DMS 273 treated with DMSO at 0.1 percent for 48 hours (cell line): Measurements from ENCODE around the gene EPN2.
"Not testable (repeated sequence)": the region's sequence is repeated elsewhere in the genome, so short reads cannot be mapped to it uniquely, and the experiment has no call there.

Source experiments
- DNase-seq: peaks from one replicate; lab custom pipeline; 2025; lab: John Stamatoyannopoulos, UW

The EPN2 gene

DNA sequence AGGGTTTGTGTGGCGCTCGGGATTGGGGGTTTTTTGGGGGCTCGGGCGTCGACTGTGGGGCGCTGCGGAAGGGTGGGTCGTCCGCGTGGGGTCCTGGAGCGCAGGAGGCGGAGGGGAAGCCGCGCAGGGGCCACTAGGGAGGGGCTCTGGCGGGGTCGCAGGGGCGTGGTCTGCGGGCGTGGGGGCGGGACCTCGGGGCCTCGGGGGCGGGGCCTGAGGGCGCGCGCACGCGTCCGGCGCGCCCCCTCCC lies at the start of gene EPN2:
Gene EPN2, plus strand, starts transcription at position 228 of the 250 bp plus-strand sequence. CDS start 45,754 bp downstream, outside the sequence.
- not testable (repeated sequence) for DNase-seq

DNA sequence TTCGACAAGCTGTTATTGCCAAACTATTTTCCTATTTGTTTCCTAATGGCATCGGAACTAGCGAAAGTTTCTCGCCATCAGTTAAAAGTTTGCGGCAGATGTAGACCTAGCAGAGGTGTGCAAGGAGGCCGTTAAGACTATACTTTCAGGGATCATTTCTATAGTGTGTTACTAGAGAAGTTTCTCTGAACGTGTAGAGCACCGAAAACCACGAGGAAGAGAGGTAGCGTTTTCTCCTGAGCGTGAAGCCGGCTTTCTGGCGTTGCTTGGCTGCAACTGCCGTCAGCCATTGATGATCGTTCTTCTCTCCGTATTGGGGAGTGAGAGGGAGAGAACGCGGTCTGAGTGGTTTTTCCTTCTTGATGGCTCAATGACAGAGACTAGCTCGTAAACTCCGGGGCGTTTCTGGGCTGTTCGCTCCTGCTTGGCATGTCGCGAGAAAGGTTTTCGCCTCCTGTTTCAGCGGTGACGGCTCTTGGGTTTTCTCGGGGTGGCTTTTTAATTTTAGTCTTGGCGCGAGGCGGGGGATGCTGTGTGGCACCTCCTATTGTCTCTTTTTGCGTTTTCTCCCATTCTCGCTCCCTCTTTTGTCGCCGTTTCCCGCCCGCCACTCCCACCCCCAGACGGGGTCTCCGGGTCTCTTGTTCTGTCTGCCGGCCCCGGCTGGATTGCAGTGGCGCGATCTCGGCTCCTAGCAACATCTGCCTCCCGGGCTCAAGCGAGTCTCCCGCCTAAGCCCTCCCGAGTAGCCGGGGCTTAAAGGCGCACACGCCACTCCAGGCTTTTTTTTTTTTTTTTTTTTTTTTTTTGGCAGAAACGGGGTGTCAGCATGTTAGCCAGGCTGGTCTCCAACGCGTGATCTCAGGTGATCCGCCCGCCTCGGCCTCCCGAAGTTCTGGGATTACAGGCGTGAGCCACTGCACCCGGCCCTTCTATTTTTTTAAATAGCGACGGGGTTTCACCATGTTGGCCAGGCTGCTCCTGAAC lies 49.0 kb upstream of the EPN2 start:
- not testable (repeated sequence) for DNase-seq

DNA sequence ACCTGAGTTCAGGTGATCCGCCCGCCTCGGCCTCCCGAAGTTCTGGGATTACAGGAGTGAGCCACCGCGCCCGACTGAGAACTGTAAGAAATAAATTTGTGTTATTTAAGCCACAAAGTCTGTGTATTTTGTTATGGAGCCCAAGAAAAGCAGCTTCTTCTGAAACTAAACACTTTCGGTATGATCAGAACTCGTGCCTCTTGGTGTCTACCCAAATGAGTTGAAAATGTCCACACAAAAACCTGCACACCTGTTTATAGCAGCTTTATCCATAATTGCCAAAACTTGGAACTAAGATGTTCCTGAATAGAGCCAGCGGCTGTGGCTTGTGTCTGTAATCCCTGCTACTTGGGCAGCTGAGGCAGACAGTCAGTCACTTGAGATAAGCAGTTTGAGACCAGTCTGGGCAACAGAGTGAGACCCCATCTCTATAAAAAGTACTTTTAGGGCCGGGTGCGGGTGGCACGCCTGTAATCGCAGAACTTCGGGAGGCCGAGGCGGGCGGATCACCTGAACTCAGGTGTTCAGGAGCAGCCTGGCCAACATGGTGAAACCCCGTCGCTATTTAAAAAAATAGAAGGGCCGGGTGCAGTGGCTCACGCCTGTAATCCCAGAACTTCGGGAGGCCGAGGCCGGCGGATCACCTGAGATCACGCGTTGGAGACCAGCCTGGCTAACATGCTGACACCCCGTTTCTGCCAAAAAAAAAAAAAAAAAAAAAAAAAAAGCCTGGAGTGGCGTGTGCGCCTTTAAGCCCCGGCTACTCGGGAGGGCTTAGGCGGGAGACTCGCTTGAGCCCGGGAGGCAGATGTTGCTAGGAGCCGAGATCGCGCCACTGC lies 48.1 kb upstream of the EPN2 start:
- DNase-seq, result not testable (repeated sequence)

DNA sequence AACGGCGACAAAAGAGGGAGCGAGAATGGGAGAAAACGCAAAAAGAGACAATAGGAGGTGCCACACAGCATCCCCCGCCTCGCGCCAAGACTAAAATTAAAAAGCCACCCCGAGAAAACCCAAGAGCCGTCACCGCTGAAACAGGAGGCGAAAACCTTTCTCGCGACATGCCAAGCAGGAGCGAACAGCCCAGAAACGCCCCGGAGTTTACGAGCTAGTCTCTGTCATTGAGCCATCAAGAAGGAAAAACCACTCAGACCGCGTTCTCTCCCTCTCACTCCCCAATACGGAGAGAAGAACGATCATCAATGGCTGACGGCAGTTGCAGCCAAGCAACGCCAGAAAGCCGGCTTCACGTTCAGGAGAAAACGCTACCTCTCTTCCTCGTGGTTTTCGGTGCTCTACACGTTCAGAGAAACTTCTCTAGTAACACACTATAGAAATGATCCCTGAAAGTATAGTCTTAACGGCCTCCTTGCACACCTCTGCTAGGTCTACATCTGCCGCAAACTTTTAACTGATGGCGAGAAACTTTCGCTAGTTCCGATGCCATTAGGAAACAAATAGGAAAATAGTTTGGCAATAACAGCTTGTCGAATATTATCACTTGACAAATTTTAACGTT lies 47.3 kb upstream of the EPN2 start:
- DNase-seq, result not testable (repeated sequence)

DNA sequence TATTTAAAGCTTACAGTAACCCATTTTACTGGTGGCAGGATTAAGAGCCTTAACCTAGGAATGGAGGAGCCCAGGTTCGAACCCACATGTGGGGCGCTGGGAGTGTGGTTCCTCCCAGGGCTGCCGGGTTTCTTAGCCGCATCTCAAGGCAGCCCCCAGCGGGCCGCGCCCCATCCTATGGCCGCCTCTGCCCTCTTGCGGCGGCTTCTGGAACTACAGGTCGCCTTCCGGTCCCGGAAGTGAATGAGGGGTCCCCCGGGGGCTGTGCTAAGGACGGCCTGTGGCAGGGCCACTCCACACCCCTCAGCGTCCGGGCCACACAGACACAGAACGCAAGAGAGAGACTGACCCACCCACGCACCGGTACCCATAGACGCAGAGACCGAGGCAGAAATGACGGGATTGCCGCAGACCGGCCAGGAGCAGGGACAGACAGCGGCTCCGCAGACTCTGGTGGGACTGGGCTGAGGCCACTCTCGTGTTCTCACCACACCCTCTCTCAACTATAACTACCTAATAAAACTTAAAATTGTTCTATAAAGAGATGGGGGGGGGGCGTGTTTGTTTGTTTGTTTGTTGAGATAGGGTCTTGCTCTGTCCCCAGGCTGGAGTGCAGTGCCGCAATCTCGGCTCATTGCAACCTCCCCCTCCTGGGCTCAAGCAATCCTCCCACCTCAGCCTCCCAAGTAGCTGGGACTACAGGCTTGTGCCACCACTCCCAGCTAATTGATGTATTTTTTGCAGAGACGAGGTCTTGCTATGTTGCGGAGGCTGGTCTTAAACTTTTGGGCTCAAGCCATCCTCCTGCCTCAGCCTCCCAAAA lies 40.6 kb upstream of the EPN2 start:
- DNase-seq, result not testable (repeated sequence)

DNA sequence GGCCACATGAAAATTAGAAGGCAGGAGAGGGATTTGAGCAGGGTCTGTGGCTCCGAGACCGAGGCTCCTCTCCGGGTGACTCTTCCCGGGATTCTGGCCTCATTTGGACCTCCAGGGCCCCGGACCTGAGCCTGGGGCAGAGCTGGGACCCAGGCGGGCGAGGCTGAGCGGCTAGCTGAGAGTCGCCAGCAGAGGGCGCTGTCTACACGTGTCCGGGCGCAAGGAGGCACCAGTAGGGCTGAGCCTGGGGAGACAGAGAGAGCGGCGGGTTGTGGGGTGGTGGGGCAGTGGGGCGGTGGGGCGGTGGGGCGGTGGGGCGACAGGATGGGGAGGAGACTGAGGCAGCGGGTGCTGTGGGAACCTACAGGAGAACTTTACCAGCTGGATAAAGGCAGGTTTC lies 34.7 kb upstream of the EPN2 start:
- not testable (repeated sequence) for DNase-seq

DNA sequence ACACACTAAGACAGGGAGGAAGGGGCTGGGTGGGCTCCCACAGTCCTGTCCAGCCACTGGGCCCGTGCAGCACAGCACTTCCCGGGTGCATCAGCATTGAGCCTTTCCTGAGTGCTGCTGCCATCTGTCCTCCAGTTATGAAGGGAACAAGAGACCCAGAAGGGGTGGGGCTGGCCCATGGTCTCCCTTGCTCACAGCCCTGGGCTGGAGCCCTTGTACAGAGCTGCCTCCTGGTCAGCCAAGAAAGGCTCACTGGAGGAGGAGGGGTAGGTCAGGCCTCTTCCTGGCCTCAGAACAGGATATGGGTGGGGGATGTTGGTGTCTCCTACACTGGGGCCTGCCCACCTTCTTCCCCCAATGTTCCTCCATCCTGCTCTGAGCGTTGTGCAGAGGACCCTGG lies 33.7 kb upstream of the EPN2 start:
- DNase-seq, result not testable (repeated sequence)

DNA sequence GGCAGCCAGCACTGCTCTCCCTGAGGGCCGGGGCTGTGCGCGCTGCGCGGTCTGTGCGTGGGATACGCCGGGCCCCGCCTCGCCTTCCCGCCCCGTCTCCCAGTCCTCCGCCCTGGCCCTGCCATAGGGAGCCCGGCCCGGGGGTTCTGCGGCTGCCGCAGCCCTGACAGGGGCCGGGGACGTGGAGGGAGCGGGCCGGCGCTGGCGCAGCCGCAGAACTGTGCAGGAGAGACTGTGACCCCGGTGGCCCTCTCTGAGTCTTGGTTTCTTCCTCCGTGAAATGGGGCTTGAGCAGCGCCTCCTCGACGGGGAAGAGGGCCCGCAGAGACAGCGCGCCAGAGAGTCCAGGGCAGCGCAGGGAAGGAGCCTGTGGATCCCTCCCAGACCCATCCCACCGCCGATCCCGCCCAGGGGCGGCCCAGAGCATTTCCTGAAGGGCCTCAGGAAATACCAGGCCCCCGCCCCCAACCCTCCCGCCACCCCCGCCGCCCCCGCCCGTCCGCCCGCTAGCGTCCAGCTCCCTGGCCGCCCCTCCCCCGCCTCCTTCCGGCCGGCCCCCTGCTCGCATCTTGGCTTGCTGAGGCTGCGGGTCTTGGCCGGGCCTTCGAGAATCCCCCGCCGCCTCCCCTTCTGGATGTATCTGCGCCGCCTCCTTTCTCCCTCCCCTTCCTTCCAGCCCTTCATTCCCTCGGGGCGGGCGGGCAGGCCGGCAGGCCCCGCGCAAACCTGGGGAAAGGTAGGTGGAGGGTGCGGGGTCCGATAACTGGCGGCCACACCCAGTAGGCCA lies 21.9 kb upstream of the EPN2 start:
- DNase-seq, result not testable (repeated sequence)

DNA sequence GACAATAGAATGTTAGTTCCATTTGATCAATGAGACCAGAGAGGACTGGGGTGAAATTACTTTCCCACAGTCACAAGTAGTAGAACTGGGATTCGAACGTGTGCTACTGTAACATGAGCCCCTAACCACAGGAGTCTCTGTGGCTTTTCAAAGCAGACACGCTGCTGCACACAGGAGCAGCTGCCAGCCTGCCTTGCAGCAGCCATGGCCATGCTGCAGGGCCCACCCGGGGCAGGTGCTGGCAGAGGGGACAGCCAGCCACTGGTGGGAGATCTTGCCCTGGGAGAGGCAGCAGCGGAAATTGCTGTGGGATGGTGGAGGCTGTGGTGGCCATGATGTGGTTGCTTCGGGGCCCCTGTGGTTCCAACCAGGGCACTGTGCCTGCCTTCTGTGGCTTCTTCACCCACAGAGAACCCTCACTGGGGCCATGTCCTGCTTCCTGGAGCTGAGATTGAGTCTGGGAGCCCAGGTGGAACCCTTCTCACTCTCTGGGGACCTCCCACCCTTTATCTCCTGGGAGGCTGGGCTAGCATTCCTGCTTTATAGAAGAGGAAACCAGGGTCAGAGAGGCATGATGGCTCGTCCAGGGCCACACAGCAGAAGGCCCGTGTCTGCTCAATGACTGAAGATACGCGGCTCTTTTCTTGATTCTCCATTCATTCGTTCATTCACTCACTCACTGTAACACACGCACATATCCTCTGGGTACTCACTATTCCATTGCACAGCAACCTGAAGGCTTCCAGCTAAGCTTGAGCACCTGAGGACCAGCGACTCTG lies 20.8 kb upstream of the EPN2 start:
- DNase-seq, result not testable (repeated sequence)

DNA sequence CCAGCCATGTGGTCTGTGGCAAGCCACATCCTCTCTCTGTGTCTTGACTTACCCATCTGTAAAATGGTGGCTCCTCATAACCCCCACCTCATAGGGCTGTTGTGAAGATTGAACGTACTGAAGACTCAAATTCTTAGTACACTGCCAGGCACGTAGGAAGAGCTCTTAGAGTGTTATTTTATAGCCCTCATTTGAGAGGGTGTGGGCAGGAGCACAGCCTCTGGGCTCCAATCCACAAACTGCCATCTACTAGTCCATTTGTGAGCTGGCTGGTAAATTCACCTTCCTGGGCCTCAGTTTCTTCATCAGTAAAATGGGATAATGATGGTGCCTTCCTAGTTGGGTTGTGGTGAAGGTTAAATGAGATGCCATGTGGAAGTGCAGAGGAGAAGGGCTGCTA lies 18.3 kb upstream of the EPN2 start:
- DNase-seq, result not testable (repeated sequence)

DNA sequence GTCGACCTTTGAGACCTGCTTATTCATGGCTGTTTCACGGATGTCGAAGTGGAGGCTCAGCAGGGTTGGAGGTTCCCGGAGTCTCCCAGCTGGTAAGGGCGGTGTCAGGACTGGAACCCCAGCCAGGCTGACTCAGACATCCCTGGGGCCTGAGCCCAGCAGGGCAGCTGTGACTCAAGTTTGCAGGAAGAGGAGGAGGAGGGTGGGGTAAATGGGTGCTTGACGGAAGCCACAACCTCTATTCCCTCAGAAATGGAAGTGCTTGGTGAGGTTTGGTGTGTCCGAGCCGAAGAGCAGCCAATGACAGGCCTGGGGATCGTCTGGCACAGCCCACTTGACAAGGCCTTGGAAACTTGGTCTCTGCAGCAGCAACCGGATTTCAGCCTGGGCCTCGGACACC lies 17.8 kb upstream of the EPN2 start:
- not testable (repeated sequence) for DNase-seq

DNA sequence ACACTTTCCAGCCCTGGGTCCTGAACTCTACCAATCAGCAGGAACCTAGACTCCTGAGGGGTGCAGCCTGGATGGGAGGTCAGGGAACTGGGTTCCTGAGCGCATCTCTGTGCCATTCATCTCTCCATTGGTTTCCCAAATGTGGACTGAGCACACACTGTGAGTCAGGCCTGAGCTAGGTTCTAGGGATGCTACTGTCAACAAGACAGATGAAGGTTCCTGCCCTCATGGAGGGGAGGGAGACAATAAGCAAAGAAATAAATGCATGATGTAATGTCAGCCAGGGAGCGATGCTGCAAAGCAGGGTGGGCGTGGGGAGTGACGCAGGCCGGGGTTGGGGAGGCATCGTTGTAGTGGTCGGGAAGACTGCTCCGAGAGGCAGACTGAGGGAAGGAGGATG lies 17.0 kb upstream of the EPN2 start:
- not testable (repeated sequence) for DNase-seq

DNA sequence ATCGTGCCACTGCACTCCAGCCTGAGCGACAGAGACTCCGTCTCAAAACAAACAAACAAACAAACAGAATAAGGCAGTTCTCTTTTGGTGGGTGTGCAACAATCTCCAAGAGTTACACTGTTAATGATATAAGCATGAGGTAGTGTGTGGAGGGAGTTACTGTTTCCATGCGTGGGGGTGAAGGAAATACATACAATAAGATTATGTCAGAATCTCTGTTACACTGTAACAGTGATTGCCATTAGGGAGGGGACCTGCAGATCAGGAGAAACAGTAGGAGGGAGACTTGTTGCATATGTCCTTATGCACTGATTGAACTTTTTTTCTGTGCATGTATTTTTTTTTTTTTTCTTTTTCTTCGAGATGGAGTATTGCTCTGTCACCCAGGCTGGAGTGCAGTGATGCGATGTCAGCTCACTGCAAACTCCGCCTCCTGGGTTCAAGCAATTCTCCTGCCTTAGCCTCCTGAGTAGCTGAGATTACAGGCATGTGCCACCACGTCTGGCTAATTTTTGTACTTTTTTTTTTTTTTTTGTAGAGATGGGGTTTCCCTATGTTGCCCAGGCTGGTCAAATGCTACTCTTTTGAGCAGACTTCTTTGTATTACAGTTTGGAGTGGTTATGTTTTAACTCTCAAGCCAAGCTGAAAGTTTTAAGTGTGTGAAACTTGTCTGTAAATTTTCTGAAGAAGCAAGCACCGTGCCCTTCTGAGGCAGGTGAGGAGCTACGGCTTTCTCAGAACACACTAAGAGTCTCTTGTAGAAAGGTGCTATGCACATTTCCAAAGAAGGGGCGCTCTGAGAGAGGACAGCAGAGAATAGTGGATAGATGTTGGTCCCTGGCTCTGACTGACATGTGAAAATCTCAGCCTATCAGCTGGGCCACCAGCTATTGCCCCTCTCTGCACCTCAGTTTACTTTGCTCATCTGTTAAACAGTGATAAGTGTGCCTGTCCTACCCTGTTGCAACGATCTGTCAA lies 10.3 kb upstream of the EPN2 start:
- DNase-seq, result not testable (repeated sequence)

DNA sequence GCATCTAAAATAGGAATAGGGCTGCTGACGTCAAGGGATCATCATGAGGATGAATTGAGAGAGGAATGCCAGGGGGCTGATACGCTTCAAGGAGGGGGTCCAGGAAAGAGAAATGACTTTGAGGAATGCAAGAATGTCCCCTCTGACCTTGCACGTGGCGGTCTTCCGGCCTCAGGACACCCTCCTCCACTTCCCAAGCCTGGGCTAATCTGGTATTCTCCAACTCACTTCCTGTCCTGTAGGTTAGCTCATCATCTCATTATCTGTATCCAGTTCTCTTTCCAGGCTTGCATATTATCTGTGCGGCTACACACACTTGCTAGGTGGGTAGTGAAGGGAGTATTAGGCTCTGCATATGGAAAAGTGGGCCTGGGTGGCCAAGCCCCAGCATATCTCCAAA lies 2.5 kb upstream of the EPN2 start:
- DNase-seq, result not testable (repeated sequence)

DNA sequence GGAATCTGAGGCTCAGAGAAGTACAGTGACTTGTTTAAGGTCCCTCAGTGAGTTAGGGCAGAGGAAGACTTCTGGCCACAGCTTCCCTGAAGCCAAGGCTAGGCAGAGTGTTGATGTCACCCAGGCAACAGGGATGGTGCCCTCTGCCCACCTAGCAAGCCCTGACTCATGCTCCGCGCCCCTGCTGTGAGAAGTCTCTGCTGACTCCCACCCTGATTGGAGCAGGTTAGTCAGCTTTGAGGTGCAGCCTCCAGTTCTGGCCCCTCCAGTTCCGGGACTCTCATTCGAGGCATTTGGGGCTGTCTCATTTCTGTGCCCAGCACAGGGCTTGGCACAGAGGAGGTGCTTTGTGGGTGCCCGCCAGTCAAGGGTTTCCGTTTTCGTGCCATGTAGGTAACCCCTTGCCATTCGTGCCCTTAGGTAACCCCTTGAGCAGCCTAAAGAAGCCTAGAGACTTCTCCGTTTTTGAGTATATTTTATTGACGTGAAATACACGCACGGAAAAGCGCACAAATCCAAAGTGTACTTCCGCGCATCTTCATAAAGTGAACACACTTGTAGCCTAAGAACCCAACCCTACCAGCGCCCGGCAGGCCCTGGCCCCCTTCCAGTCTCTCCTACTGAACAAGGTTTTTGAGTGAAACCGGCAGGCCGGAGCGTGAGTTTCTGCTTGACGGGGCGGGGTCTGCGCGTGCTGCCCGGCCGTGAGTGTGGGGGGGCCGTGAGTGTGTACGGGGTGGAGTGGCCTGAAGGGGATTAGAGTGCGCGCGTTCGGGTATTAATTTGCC lies 621 bp upstream of the EPN2 start:
- not testable (repeated sequence) for DNase-seq

DNA sequence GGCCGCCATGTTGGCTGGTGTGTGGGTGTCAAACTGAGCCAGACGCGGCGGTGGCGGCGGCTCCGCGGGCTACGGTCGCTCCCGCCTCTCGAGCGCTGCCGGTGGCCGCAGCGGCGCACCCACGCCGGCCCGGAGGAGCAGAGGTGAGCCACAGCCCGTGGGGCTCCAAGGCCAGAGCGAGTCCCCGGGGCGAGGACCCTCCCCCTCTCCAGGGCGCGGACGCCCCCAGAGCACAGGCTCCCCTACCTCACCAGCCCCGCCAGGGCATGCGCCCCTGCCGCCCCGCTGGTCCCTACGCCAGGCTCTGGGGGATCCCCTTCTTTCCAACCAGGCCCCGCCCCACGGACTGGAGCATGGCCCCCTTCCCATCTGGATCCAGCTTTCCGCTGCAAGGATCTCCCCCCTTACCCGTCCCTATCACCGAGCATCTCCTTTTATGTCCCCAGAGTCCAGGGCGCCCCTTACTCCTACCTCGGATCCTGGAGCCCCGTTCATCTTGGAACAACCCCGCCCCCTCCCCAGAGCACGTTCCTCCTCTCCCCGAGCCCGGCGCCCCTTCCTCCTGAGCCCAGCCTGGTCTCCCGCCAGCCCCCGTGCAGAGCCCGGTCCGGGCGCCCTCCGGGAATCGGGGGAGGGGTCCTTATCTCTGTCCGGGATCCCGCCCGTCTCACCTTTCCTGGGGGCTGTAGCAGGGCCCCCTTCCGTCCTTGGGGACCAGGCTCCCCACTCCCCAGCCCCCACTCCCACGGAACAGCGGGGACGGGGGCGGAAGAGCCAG lies 412 bp downstream of the EPN2 start:
- no peak for DNase-seq

DNA sequence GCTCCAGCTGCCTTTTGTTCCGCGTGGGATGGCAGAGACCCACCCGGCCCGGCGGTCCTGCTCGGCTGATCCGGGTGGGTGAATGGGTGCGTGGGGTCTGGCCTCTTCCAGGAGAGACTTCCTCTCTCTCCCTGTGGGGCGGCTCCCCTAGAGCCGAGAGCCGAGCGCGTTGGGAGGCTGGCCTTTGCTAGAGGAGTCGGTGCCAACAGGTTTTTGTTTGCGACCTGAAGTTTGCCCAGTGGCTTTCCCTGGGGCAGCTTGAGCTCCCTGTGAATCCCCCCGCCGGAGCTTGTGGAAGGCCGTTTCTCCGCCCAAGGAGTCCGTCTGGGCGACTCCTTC lies 970 bp downstream of the EPN2 start:
- no peak for DNase-seq
